C4-2B (cell line): ENCODE data around the gene TAAR1.
"Not testable (repeated sequence)": the region's sequence is repeated elsewhere in the genome, so short reads cannot be mapped to it uniquely, and the experiment has no call there.

Experiments
- CTCF ChIP-seq: fragments of 450-650 bp; conservative IDR thresholded peaks from 2 replicates; pipeline ENCODE4 v1.5.1; 2017; ENCODE audit warnings: mild to moderate bottlenecking
- ZFX ChIP-seq: fragments of 450-650 bp; IDR thresholded peaks from 2 replicates; pipeline ENCODE4 v1.6.1; 2017

- TF ChIP-seq CTCF, ZFX: not testable (repeated sequence)
Observed at GRCh38 chr6:132679094-132679493, 20.1 kb upstream of the TAAR1 start.
